ENCODE data around the gene PCCA.
"Not testable (repeated sequence)": the region's sequence is repeated elsewhere in the genome, so short reads cannot be mapped to it uniquely, and the experiment has no call there.

Gene PCCA

GRCh38 chr13:100141461-100141961 is 52.6 kb downstream of the PCCA start:
- not testable (repeated sequence) for DNase-seq (ENCODE audit: low read depth); H3K27me3 ChIP-seq (replicated peaks; ENCODE audit: control insufficient read depth, insufficient read depth, low read length); H3K36me3 ChIP-seq (ENCODE audit: control insufficient read depth, insufficient read depth, low read length, severe bottlenecking); H3K9me3 ChIP-seq (ENCODE audit: control insufficient read depth, low read length); H3K9ac ChIP-seq (ENCODE audit: low read length); H3K4me3 ChIP-seq (ENCODE audit: low read length); H3K4me1 ChIP-seq (ENCODE audit: control insufficient read depth, insufficient read depth, low read length)

DNA sequence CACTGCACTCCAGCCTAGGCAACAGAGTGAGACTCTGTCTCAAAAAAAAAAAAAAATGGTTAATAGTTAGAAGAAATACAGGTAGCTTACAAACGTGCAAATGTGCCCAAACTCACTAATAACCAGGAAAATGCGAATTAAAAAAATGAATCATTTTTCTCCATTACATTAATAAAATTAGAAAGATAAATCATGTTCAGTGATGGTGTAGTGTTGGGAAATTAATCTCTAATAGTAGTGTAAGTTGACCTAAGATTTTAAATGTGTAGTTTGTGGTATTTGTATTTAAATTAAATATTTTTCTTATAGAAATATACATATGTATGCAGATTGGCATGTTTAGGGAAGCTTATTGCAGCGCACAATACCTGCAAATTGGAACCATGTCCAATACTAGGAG is 57.6 kb downstream of the PCCA start:
- H3K27me3 ChIP-seq (replicated peaks; ENCODE audit: control insufficient read depth, insufficient read depth, low read length): no peaks in the 10 kb centered on the region
- H3K4me1 ChIP-seq (ENCODE audit: control insufficient read depth, insufficient read depth, low read length): peaks cover 3% of the 10 kb centered on the region
- no peak overlapping the region for H3K9ac ChIP-seq (ENCODE audit: low read length)
- peaks cover 14% of the 10 kb centered on the region for H3K36me3 ChIP-seq (ENCODE audit: control insufficient read depth, insufficient read depth, low read length, severe bottlenecking)
- no peak for DNase-seq (ENCODE audit: low read depth)
- H3K4me3 ChIP-seq (ENCODE audit: low read length): no peak overlapping the region
- peaks cover 2% of the 10 kb centered on the region for H3K9me3 ChIP-seq (ENCODE audit: control insufficient read depth, low read length)

GRCh38 chr13:100147825-100148224 is 58.9 kb downstream of the PCCA start:
- DNase-seq (ENCODE audit: low read depth): no peak
- peaks cover 2% of the 10 kb centered on the region for H3K9me3 ChIP-seq (ENCODE audit: control insufficient read depth, low read length)
- no peak overlapping the region for H3K4me3 ChIP-seq (ENCODE audit: low read length)

GRCh38 chr13:100148422-100148821 is 59.5 kb downstream of the PCCA start:
- H3K36me3 ChIP-seq (ENCODE audit: control insufficient read depth, insufficient read depth, low read length, severe bottlenecking): peaks cover 14% of the 10 kb centered on the region
- H3K9me3 ChIP-seq (ENCODE audit: control insufficient read depth, low read length): peaks cover 2% of the 10 kb centered on the region
- no peak overlapping the region for H3K9ac ChIP-seq (ENCODE audit: low read length)
- no peaks in the 10 kb centered on the region for H3K27me3 ChIP-seq (replicated peaks; ENCODE audit: control insufficient read depth, insufficient read depth, low read length)
- no peak for DNase-seq (ENCODE audit: low read depth)
- H3K4me3 ChIP-seq (ENCODE audit: low read length): no peak overlapping the region
- peaks cover 3% of the 10 kb centered on the region for H3K4me1 ChIP-seq (ENCODE audit: control insufficient read depth, insufficient read depth, low read length)

More at GRCh38 chr13:100147825-100148224, 58.9 kb downstream of the PCCA start:
- Histone ChIP-seq H3K9ac (ENCODE audit: low read length) (no peak overlapping the region), H3K27me3 (replicated peaks; ENCODE audit: control insufficient read depth, insufficient read depth, low read length) (no peaks in the 10 kb centered on the region), H3K36me3 (ENCODE audit: control insufficient read depth, insufficient read depth, low read length, severe bottlenecking) (peaks cover 14% of the 10 kb centered on the region), H3K4me1 (ENCODE audit: control insufficient read depth, insufficient read depth, low read length) (peaks cover 3% of the 10 kb centered on the region)

DNA sequence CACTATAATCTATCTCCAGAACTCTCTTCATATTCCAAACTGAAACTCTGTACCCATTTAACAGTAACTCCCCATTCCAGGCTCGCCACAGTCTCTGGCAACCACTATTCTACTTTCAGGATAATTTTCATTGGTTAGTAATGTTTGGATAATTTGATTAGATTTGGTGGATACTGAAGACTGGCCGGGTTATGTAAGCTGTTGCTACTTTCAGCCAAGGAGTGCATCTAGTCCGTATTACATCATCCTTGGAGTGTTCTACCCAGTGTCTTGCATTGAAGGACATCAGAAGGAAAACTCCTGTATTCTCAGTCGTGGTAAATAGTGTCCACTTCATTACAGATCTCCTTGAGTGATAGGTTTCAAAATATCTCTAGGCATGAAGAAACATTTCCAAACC is 60.5 kb downstream of the PCCA start:
- peaks cover 3% of the 10 kb centered on the region for H3K4me1 ChIP-seq (ENCODE audit: control insufficient read depth, insufficient read depth, low read length)

GRCh38 chr13:100150711-100151110 is 61.8 kb downstream of the PCCA start:
- not testable (repeated sequence) for H3K4me1 ChIP-seq (ENCODE audit: control insufficient read depth, insufficient read depth, low read length); H3K9ac ChIP-seq (ENCODE audit: low read length); H3K27me3 ChIP-seq (replicated peaks; ENCODE audit: control insufficient read depth, insufficient read depth, low read length); DNase-seq (ENCODE audit: low read depth); H3K9me3 ChIP-seq (ENCODE audit: control insufficient read depth, low read length); H3K4me3 ChIP-seq (ENCODE audit: low read length)
- peaks cover 15% of the 10 kb centered on the region for H3K36me3 ChIP-seq (ENCODE audit: control insufficient read depth, insufficient read depth, low read length, severe bottlenecking)

More for the DNA sequence above, 60.5 kb downstream of the PCCA start:
- Histone ChIP-seq H3K36me3 (ENCODE audit: control insufficient read depth, insufficient read depth, low read length, severe bottlenecking) (peaks cover 14% of the 10 kb centered on the region), H3K27me3 (replicated peaks; ENCODE audit: control insufficient read depth, insufficient read depth, low read length) (no peaks in the 10 kb centered on the region), H3K4me3 (ENCODE audit: low read length) (no peak overlapping the region), H3K9me3 (ENCODE audit: control insufficient read depth, low read length) (peaks cover 2% of the 10 kb centered on the region), H3K9ac (ENCODE audit: low read length) (no peak overlapping the region)
- no peak for DNase-seq (ENCODE audit: low read depth)

GRCh38 chr13:100154842-100155416 is 66.0 kb downstream of the PCCA start:
- no peak for DNase-seq (ENCODE audit: low read depth)
- Histone ChIP-seq H3K4me3 (ENCODE audit: low read length) (no peak overlapping the region), H3K27me3 (replicated peaks; ENCODE audit: control insufficient read depth, insufficient read depth, low read length) (no peaks in the 10 kb centered on the region), H3K36me3 (ENCODE audit: control insufficient read depth, insufficient read depth, low read length, severe bottlenecking) (peaks cover 27% of the 10 kb centered on the region), H3K4me1 (ENCODE audit: control insufficient read depth, insufficient read depth, low read length) (peaks cover 3% of the 10 kb centered on the region), H3K9ac (ENCODE audit: low read length) (no peak overlapping the region), H3K9me3 (ENCODE audit: control insufficient read depth, low read length) (no peaks in the 10 kb centered on the region)

- no peak overlapping the region for H3K9ac ChIP-seq (ENCODE audit: low read length)
- H3K9me3 ChIP-seq (ENCODE audit: control insufficient read depth, low read length): no peaks in the 10 kb centered on the region
- H3K4me1 ChIP-seq (ENCODE audit: control insufficient read depth, insufficient read depth, low read length): peaks cover 3% of the 10 kb centered on the region
- no peaks in the 10 kb centered on the region for H3K27me3 ChIP-seq (replicated peaks; ENCODE audit: control insufficient read depth, insufficient read depth, low read length)
- peaks cover 27% of the 10 kb centered on the region for H3K36me3 ChIP-seq (ENCODE audit: control insufficient read depth, insufficient read depth, low read length, severe bottlenecking)
- H3K4me3 ChIP-seq (ENCODE audit: low read length): no peak overlapping the region
- peak; percentile 42 for DNase-seq (ENCODE audit: low read depth)
Measured at GRCh38 chr13:100156788-100157187, 67.9 kb downstream of the PCCA start.

DNA sequence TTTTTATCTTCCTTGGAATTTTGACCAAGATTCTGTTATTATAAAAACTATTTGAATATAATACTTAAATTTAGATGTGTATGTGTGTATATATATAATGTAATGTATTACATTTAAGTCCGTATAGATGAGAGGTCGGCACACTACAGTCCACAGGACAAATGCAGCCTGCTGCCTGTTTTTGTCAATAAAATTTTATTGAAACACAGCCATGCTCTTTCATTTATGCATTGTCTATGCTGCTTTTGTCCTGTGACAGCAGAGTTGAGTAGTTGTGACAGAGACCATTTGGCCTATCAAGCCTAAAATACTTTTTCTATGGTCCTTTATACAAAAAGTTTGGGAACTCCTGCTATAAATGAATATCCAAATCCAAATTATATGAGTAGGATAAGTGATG is 69.7 kb downstream of the PCCA start:
- no peak overlapping the region for H3K9ac ChIP-seq (ENCODE audit: low read length)
- H3K4me1 ChIP-seq (ENCODE audit: control insufficient read depth, insufficient read depth, low read length): peaks cover 3% of the 10 kb centered on the region
- peaks cover 27% of the 10 kb centered on the region for H3K36me3 ChIP-seq (ENCODE audit: control insufficient read depth, insufficient read depth, low read length, severe bottlenecking)
- H3K4me3 ChIP-seq (ENCODE audit: low read length): no peak overlapping the region
- DNase-seq (ENCODE audit: low read depth): no peak
- no peaks in the 10 kb centered on the region for H3K9me3 ChIP-seq (ENCODE audit: control insufficient read depth, low read length)
- H3K27me3 ChIP-seq (replicated peaks; ENCODE audit: control insufficient read depth, insufficient read depth, low read length): no peaks in the 10 kb centered on the region

DNA sequence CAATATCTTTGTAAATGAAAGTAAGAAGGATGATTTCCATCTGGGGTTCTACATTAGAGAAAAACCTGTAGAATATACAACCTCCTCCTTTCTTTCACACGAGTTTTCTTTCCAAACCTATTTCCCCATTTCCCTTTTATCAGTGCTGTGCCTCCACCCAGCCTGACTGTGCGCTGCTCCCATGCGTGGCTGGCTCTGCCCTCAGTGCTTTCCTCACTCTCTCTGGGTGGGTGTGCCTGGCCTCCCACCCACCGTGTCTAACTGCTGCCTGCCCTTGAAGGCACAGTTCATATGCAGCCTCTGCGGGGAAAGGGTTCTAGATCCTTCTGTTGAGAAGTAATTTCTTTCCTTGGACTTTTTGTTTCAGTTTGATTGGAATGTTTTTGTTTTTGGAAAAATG is 70.7 kb downstream of the PCCA start:
- no peaks in the 10 kb centered on the region for H3K9me3 ChIP-seq (ENCODE audit: control insufficient read depth, low read length)
- peaks cover 27% of the 10 kb centered on the region for H3K36me3 ChIP-seq (ENCODE audit: control insufficient read depth, insufficient read depth, low read length, severe bottlenecking)
- no peak overlapping the region for H3K9ac ChIP-seq (ENCODE audit: low read length)

GRCh38 chr13:100160450-100160849 is 71.6 kb downstream of the PCCA start:
- Histone ChIP-seq H3K27me3 (replicated peaks; ENCODE audit: control insufficient read depth, insufficient read depth, low read length) (no peaks in the 10 kb centered on the region), H3K36me3 (ENCODE audit: control insufficient read depth, insufficient read depth, low read length, severe bottlenecking) (peaks cover 21% of the 10 kb centered on the region), H3K4me3 (ENCODE audit: low read length) (no peak overlapping the region), H3K4me1 (ENCODE audit: control insufficient read depth, insufficient read depth, low read length) (peaks cover 3% of the 10 kb centered on the region), H3K9ac (ENCODE audit: low read length) (no peak overlapping the region), H3K9me3 (ENCODE audit: control insufficient read depth, low read length) (no peaks in the 10 kb centered on the region)
- DNase-seq (ENCODE audit: low read depth): no peak

More for the DNA sequence above, 70.7 kb downstream of the PCCA start:
- no peak for DNase-seq (ENCODE audit: low read depth)
- Histone ChIP-seq H3K4me3 (ENCODE audit: low read length) (no peak overlapping the region), H3K27me3 (replicated peaks; ENCODE audit: control insufficient read depth, insufficient read depth, low read length) (no peaks in the 10 kb centered on the region), H3K4me1 (ENCODE audit: control insufficient read depth, insufficient read depth, low read length) (peaks cover 3% of the 10 kb centered on the region)

GRCh38 chr13:100163375-100163774 is 74.5 kb downstream of the PCCA start:
- no peaks in the 10 kb centered on the region for H3K36me3 ChIP-seq (ENCODE audit: control insufficient read depth, insufficient read depth, low read length, severe bottlenecking)
- no peaks in the 10 kb centered on the region for H3K9me3 ChIP-seq (ENCODE audit: control insufficient read depth, low read length)
- no peaks in the 10 kb centered on the region for H3K4me1 ChIP-seq (ENCODE audit: control insufficient read depth, insufficient read depth, low read length)
- no peaks in the 10 kb centered on the region for H3K27me3 ChIP-seq (replicated peaks; ENCODE audit: control insufficient read depth, insufficient read depth, low read length)
- no peak for DNase-seq (ENCODE audit: low read depth)
- H3K4me3 ChIP-seq (ENCODE audit: low read length): no peak overlapping the region
- no peak overlapping the region for H3K9ac ChIP-seq (ENCODE audit: low read length)
